HepG2 (cell line): ENCODE data around the gene AUNIP. TPM values are rescaled to one million over a fixed set of nuclear protein-coding genes. Genes with fewer than 3 reads are reported as not detected.

ENCODE experiments used
- ATAC-seq: fragments of 200-7000 bp; cut with Tn5 transposase; 3 replicates; pipeline ENCODE4 v1.9.1; 2020; ENCODE audit warnings: mild to moderate bottlenecking, moderate library complexity
- BruUV-seq: library from RNA; stranded (reverse); fragments of 400-500 nt; replicated peaks from 2 replicates; lab custom pipeline; 2021; lab: Mats Ljungman, UMichigan
- CTCF ChIA-PET: fragments of 300-600 bp; formaldehyde crosslinking; extraction: SDS; loops from one replicate; lab custom pipeline; 2021; ENCODE audit warnings: low total read pairs, inconsistent platforms, low intra/inter-chr PET ratio; lab: Yijun Ruan, JAX
- POLR2A ChIA-PET: fragments of 350-600 bp; sonication (Branson Sonifier 250); formaldehyde crosslinking; loops from one replicate; lab custom pipeline; 2020; ENCODE audit warnings: antibody characterized with exemption, inconsistent platforms; lab: Yijun Ruan, JAX
- DNase-seq: peaks from one replicate; pipeline ENCODE4 v3.0.0-alpha.2; 2015; ENCODE audit warnings: low spot score
- FAIRE-seq: peaks from 3 replicates; lab custom pipeline; 2011; peaks lifted over from hg19 to GRCh38; lab: Jason Lieb, UNC
- H2AFZ ChIP-seq: one replicate; pipeline ENCODE4 v1.6.1; 2011; ENCODE audit warnings: low read length, inconsistent platforms
- H3K27ac ChIP-seq: fragments of 300-600 bp; 3 replicates; pipeline ENCODE4 v1.8.0; 2011; ENCODE audit warnings: mixed run types, mild to moderate bottlenecking, mixed read lengths, low read length, inconsistent platforms; ENCODE audit not compliant: insufficient read depth; ENCODE audit errors: extremely low read length
- H3K27me3 ChIP-seq, 2 experiments: fragments of 200-600 bp in 1 of 2; 2 replicates in 1 of 2; 3 replicates in 1 of 2; pipeline versions ENCODE4 v1.6.0 to v1.8.0; 2011; ENCODE audit warnings: low read length in 2 of 2, mild to moderate bottlenecking in 2 of 2, moderate library complexity in 2 of 2, inconsistent platforms in 1 of 2; ENCODE audit not compliant: insufficient read depth in 2 of 2, control insufficient read depth in 1 of 2
- H3K36me3 ChIP-seq, 2 experiments: fragments of 200-600 bp in 1 of 2; replicated peaks in 1 of 2; 2 replicates in 1 of 2; 3 replicates in 1 of 2; pipeline versions ENCODE4 v1.5.1 to v1.8.0; 2011; ENCODE audit warnings: low read length in 2 of 2, inconsistent platforms in 1 of 2; ENCODE audit not compliant: insufficient read depth in 2 of 2, control insufficient read depth in 1 of 2
- H3K4me1 ChIP-seq: 2 replicates; pipeline ENCODE4 v1.5.1; 2012; ENCODE audit warnings: low read length, inconsistent platforms; ENCODE audit not compliant: insufficient read depth
- H3K4me2 ChIP-seq: 2 replicates; pipeline ENCODE4 v1.6.0; 2011; ENCODE audit warnings: low read depth, low read length, inconsistent platforms
- H3K4me3 ChIP-seq, 3 experiments: fragments of 200-600 bp in 1 of 3; sonication (generic), shearing (Covaris generic) in 1 of 3; replicated peaks in 1 of 3; 2 replicates each; pipeline ENCODE4 v1.5.1; 2011 to 2016; ENCODE audit warnings: low read length in 3 of 3, inconsistent platforms in 2 of 3, low read depth in 2 of 3, mild to moderate bottlenecking in 2 of 3, control low read depth in 1 of 3, mixed read lengths in 1 of 3; ENCODE audit not compliant: insufficient read depth in 1 of 3
- H3K79me2 ChIP-seq: one replicate; pipeline ENCODE4 v1.6.1; 2011; ENCODE audit warnings: low read length, inconsistent platforms; ENCODE audit not compliant: insufficient read depth
- H3K9ac ChIP-seq: 2 replicates; pipeline ENCODE4 v1.6.0; 2011; ENCODE audit warnings: mild to moderate bottlenecking, low read depth, low read length, inconsistent platforms; ENCODE audit not compliant: insufficient read depth
- H3K9me3 ChIP-seq: 2 replicates; pipeline ENCODE4 v1.5.1; 2012; ENCODE audit warnings: mild to moderate bottlenecking, low read length
- H4K20me1 ChIP-seq: 2 replicates; pipeline ENCODE4 v1.6.0; 2011; ENCODE audit warnings: inconsistent platforms, mild to moderate bottlenecking, low read length, moderate library complexity; ENCODE audit not compliant: insufficient read depth
- AHR ChIP-seq: IDR thresholded peaks from 2 replicates; pipeline ENCODE4 v1.6.1; 2018; ENCODE audit warnings: missing genetic modification reagents, missing compliant biosample characterization
- FOXA3 ChIP-seq: IDR thresholded peaks from 2 replicates; pipeline ENCODE4 v1.6.1; 2016; ENCODE audit warnings: missing genetic modification reagents, missing compliant biosample characterization
- HNF4G ChIP-seq, 2 experiments: sonication (generic) in 1 of 2; formaldehyde crosslinking in 1 of 2; IDR thresholded peaks; 2 replicates each; pipeline versions ENCODE4 v1.4.0 to v1.6.1; 2011 to 2020; ENCODE audit warnings: borderline replicate concordance in 2 of 2, low read depth in 2 of 2, mild to moderate bottlenecking in 2 of 2, low read length in 1 of 2, missing genetic modification reagents in 1 of 2, moderate library complexity in 1 of 2
- MAFF ChIP-seq: IDR thresholded peaks from 2 replicates; pipeline ENCODE4 v1.6.1; 2011; ENCODE audit warnings: low read depth, low read length, improper control_type of control experiment
- MAFK ChIP-seq, 2 experiments: IDR thresholded peaks in 1 of 2; conservative IDR thresholded peaks in 1 of 2; 2 replicates each; pipeline ENCODE4 v1.6.1; 2011; ENCODE audit warnings: improper control_type of control experiment in 2 of 2, low read length in 2 of 2
- MXD4 ChIP-seq: IDR thresholded peaks from 2 replicates; pipeline ENCODE4 v1.6.1; 2016; ENCODE audit warnings: mild to moderate bottlenecking, missing biosample characterization, missing genetic modification reagents
- NRL ChIP-seq: sonication (generic); formaldehyde crosslinking; IDR thresholded peaks from 2 replicates; pipeline ENCODE4 v1.5.0; 2020; ENCODE audit warnings: missing genetic modification reagents, mild to moderate bottlenecking, moderate library complexity, borderline replicate concordance
- SAP130 ChIP-seq: IDR thresholded peaks from 2 replicates; pipeline ENCODE4 v1.6.1; 2016; ENCODE audit warnings: low read depth
- TFDP2 ChIP-seq: sonication (generic); formaldehyde crosslinking; IDR thresholded peaks from 2 replicates; pipeline ENCODE4 v1.4.0; 2020; ENCODE audit warnings: missing genetic modification reagents
- TRIM24 ChIP-seq: sonication (generic); formaldehyde crosslinking; IDR thresholded peaks from 2 replicates; pipeline ENCODE4 v1.8.0; 2022; ENCODE audit warnings: mild to moderate bottlenecking, missing genetic modification reagents
- U2AF2 ChIP-seq: fragments of 200-400 bp; formaldehyde crosslinking; IDR thresholded peaks from 2 replicates; pipeline ENCODE4 v1.6.1; 2017; ENCODE audit warnings: low read depth, mild to moderate bottlenecking, low read length
- USF2 ChIP-seq, 2 experiments: sonication (generic) in 1 of 2; formaldehyde crosslinking in 1 of 2; IDR thresholded peaks; 2 replicates each; pipeline versions ENCODE4 v1.5.1 to v1.6.1; 2011 to 2020; ENCODE audit warnings: borderline replicate concordance in 1 of 2, low read depth in 1 of 2, low read length in 1 of 2, mild to moderate bottlenecking in 1 of 2, missing genetic modification reagents in 1 of 2, moderate library complexity in 1 of 2
- ZNF775 ChIP-seq: sonication (generic); formaldehyde crosslinking; IDR thresholded peaks from 2 replicates; pipeline ENCODE4 v1.4.0; 2020; ENCODE audit warnings: missing genetic modification reagents, mild to moderate bottlenecking, moderate library complexity, borderline replicate concordance
- WGBS: methylation state at CpG from one replicate; pipeline ENCODE4 v1.1.6; 2017; ENCODE audit warnings: low lambda C conversion rate; 5-methylcytosine and 5-hydroxymethylcytosine counted together
- in situ Hi-C: cut with HindIII; loops from 2 replicates; pipeline ENCODE4 v1.10.0; 2017; ENCODE audit warnings: low pct_unique_long_range_greater_than_20kb; ENCODE audit not compliant: extremely low pct_ligation_motif_present
- intact Hi-C: fragments of 100-400 bp; cut with micrococcal nuclease; formaldehyde crosslinking; loops from one replicate; pipeline ENCODE4 v1.10.0; 2022; ENCODE audit not compliant: unreplicated experiment
- polyA plus RNA-seq, 8 experiments: library from polyadenylated mRNA; depleted of rRNA in 3 of 8; stranded (reverse) in 7 of 8; unstranded in 1 of 8; fragments of >200 nt; fragmentation: Illumina TruSeq in 4 of 8; extraction: Trizol in 4 of 8; gene quantifications; 2 replicates each; pipeline versions ENCODE4 v1.2.1 to v1.2.3, GENCODE V29; 2011 to 2016; ENCODE audit warnings: low read depth in 4 of 8, missing spikeins in 1 of 8, mixed read lengths in 1 of 8; ENCODE audit not compliant: insufficient read depth in 1 of 8
- total RNA-seq, 5 experiments: library from RNA; depleted of rRNA; stranded (reverse); fragments of >200 nt; fragmentation: Illumina TruSeq; extraction: Trizol; gene quantifications; 2 replicates each; pipeline ENCODE4 v1.2.3, GENCODE V29; 2016; ENCODE audit warnings: low read depth in 1 of 5

Gene AUNIP
- total and polyA plus RNA-seq, 2 of the 13 experiments (the other 11 are each of a cell fraction or from before 2014, with no cell fraction given), result 3.8 to 12.3 TPM

DNA sequence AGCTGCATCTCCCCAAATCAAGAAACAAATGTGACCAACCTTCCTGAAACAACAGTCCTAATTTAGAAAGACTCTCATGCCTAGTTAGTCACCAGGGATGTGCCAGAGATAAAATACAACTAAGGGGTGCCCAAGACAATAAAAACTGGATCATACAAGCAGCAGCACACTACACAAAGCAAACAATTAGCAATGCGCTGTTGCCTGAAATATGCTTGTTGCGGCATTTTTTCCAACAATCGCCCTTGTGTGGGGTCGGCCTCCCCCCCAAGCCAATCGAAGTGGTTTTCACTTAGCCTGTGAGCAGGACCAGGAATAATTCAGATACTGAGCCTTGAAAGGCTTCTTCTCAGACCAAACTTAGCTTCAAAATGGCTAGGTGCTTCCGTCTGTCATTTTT is 48.3 kb upstream of the AUNIP start:
- ChIA-PET POLR2A (interaction anchor here (2.3 kb wide), 1 partner anchor 90 kb away, joined by 9 read pairs; the partner anchor contains the start of gene PAFAH2), CTCF (no interaction called here)
- Histone ChIP-seq H3K9ac (no peak overlapping the region), H2AFZ (no peak overlapping the region), H3K9me3 (no peaks in the 10 kb centered on the region), H4K20me1 (peaks cover 4% of the 10 kb centered on the region; the same call in 1 of the 2 replicates), H3K36me3 (peaks cover 2 to 13% of the 10 kb centered on the region in 2 experiments; a peak in 2 of 5 replicates), H3K4me3 (no peak overlapping the region), H3K4me2 (no peak overlapping the region), H3K27ac (no peak overlapping the region), H3K4me1 (peaks cover 48% of the 10 kb centered on the region), H3K79me2 (peaks cover 27% of the 10 kb centered on the region), H3K27me3 (peaks cover 0 to 3% of the 10 kb centered on the region in 2 experiments; a peak in 2 of 5 replicates)
- FAIRE-seq, result no peak
- intact Hi-C loops (no loop called here), in situ Hi-C loops (no loop called here)
- no TSS peak for BruUV-seq
- peak; percentile 27 for TF ChIP-seq MAFF
- TF ChIP-seq MAFK (conservative IDR thresholded peaks at IDR 0.05 in 1 of 2, IDR thresholded peaks at IDR 0.05 in 1 of 2; ENCODE audit: low read length in 2 of 2), result peak; percentile 61 to 66
- TF ChIP-seq FOXA3 (CRISPR knock-in tag), result no peak
- ATAC-seq, result no peak
- WGBS, result 77% methylated on average over 6 of the region's 6 CpGs
- no peak for DNase-seq

GRCh38 chr1:25906644-25907300 is 47.5 kb upstream of the AUNIP start:
- Histone ChIP-seq H3K36me3 (peaks cover 2 to 21% of the 10 kb centered on the region in 2 experiments; a peak in 2 of 5 replicates), H2AFZ (no peak overlapping the region), H3K79me2 (peaks cover 33% of the 10 kb centered on the region), H3K4me3 (peak overlapping the region; percentile 74 to 92 (median 84); a peak in 5 of 6 replicates), H3K9ac (0 out of 2 replicates have a peak overlapping the region, but pooled peaks have one; percentile 11), H3K27ac (no peak overlapping the region), H3K9me3 (no peaks in the 10 kb centered on the region), H3K4me2 (peak overlapping the region; percentile 71), H3K27me3 (peaks cover 0 to 3% of the 10 kb centered on the region in 2 experiments; a peak in 2 of 5 replicates), H3K4me1 (peaks cover 52% of the 10 kb centered on the region), H4K20me1 (peaks cover 4% of the 10 kb centered on the region; the same call in 1 of the 2 replicates)
- WGBS, result 32% methylated on average over 31 of the region's 34 CpGs
- BruUV-seq, result no TSS peak
- no peak for DNase-seq
- POLR2A ChIA-PET, result no interaction called here
- CTCF ChIA-PET, result interaction anchor here (1.6 kb wide), 1 partner anchor 91 kb away, joined by 5 read pairs; the partner anchor contains the start of gene PAFAH2
- FAIRE-seq, result no peak
- intact Hi-C loops, result loop anchor here (1.0 kb wide), 1 partner anchor 92 kb away; the partner anchor contains the start of gene PAFAH2
- in situ Hi-C loops, result no loop called here
- peak; percentile 16 for ATAC-seq
- TF ChIP-seq AHR (CRISPR knock-in tag) (no peak), NRL (CRISPR knock-in tag) (0 out of 2 replicates have a peak, but pooled peaks have one; percentile 8), SAP130 (CRISPR knock-in tag) (no peak), TRIM24 (CRISPR knock-in tag) (no peak), MXD4 (CRISPR knock-in tag) (no peak), USF2 (IDR thresholded peaks at IDR 0.05; ENCODE audit: low read depth, low read length) (no peak), USF2 (CRISPR knock-in tag; IDR thresholded peaks at IDR 0.05; ENCODE audit: borderline replicate concordance) (peak; percentile 71), HNF4G (IDR thresholded peaks at IDR 0.05; ENCODE audit: borderline replicate concordance, low read depth, low read length) (no peak), HNF4G (CRISPR knock-in tag; IDR thresholded peaks at IDR 0.05; ENCODE audit: borderline replicate concordance, low read depth) (no peak), ZNF775 (CRISPR knock-in tag) (no peak), TFDP2 (CRISPR knock-in tag) (no peak), U2AF2 (no peak)
